Measurements from ENCODE around the gene PDZD2.
A peak's percentile ranks its signal among the peaks of the same experiment; 100 is the strongest.
"Not testable (repeated sequence)": the region's sequence is repeated elsewhere in the genome, so short reads cannot be mapped to it uniquely, and the experiment has no call there.

The PDZD2 gene

GRCh38 chr5:32027717-32028458 lies 389.0 kb downstream of the PDZD2 start:
- Histone ChIP-seq H3K4me1 (peaks cover 10% of the 10 kb centered on the region), H4K20me1 (no peaks in the 10 kb centered on the region), H3K4me2 (peak overlapping the region; percentile 32), H3K9ac (no peak overlapping the region), H3K27me3 (no peaks in the 10 kb centered on the region), H3K4me3 (no peak overlapping the region), H3K27ac (no peak overlapping the region), H3K36me3 (no peaks in the 10 kb centered on the region), H3K9me3 (no peaks in the 10 kb centered on the region)
- TF ChIP-seq Cebpa-rat (IDR thresholded peaks at IDR 0.05) = peak; percentile 89

GRCh38 chr5:32029261-32029660 lies 390.3 kb downstream of the PDZD2 start:
- peaks cover 16% of the 10 kb centered on the region for H3K4me1 ChIP-seq
- no peaks in the 10 kb centered on the region for H3K36me3 ChIP-seq
- H3K9me3 ChIP-seq = no peaks in the 10 kb centered on the region
- H3K4me2 ChIP-seq = no peak overlapping the region
- no peak overlapping the region for H3K4me3 ChIP-seq
- H3K9ac ChIP-seq = no peak overlapping the region
- no peaks in the 10 kb centered on the region for H3K27me3 ChIP-seq
- H4K20me1 ChIP-seq = no peaks in the 10 kb centered on the region
- no peak for TF ChIP-seq Cebpa-rat (IDR thresholded peaks at IDR 0.05)
- no peak overlapping the region for H3K27ac ChIP-seq

- no peak overlapping the region for H3K9ac ChIP-seq
- no peaks in the 10 kb centered on the region for H3K9me3 ChIP-seq
- no peak overlapping the region for H3K4me2 ChIP-seq
- no peak for TF ChIP-seq Cebpa-rat (IDR thresholded peaks at IDR 0.05)
- no peaks in the 10 kb centered on the region for H3K27me3 ChIP-seq
- H3K4me3 ChIP-seq = no peak overlapping the region
- no peak overlapping the region for H3K27ac ChIP-seq
- H3K36me3 ChIP-seq = no peaks in the 10 kb centered on the region
- H4K20me1 ChIP-seq = no peaks in the 10 kb centered on the region
- peaks cover 16% of the 10 kb centered on the region for H3K4me1 ChIP-seq
Measured at GRCh38 chr5:32029781-32030180, 390.9 kb downstream of the PDZD2 start.

- H3K36me3 ChIP-seq = no peaks in the 10 kb centered on the region
- no peaks in the 10 kb centered on the region for H3K9me3 ChIP-seq
- H3K4me2 ChIP-seq = no peak overlapping the region
- H3K4me3 ChIP-seq = no peak overlapping the region
- no peak overlapping the region for H3K9ac ChIP-seq
- no peak for TF ChIP-seq Cebpa-rat (IDR thresholded peaks at IDR 0.05)
- no peak overlapping the region for H3K27ac ChIP-seq
- no peaks in the 10 kb centered on the region for H3K27me3 ChIP-seq
- H3K4me1 ChIP-seq = peaks cover 16% of the 10 kb centered on the region
- H4K20me1 ChIP-seq = no peaks in the 10 kb centered on the region
Measured at GRCh38 chr5:32030222-32030621, 391.3 kb downstream of the PDZD2 start.

- no peak for TF ChIP-seq Cebpa-rat (IDR thresholded peaks at IDR 0.05)
- Histone ChIP-seq H3K9ac (no peak overlapping the region), H3K4me3 (no peak overlapping the region), H3K27ac (no peak overlapping the region), H3K27me3 (no peaks in the 10 kb centered on the region), H3K4me2 (no peak overlapping the region), H3K36me3 (no peaks in the 10 kb centered on the region), H4K20me1 (no peaks in the 10 kb centered on the region), H3K4me1 (peaks cover 16% of the 10 kb centered on the region), H3K9me3 (no peaks in the 10 kb centered on the region)
Measured at GRCh38 chr5:32030686-32031085, 391.8 kb downstream of the PDZD2 start.

GRCh38 chr5:32031089-32031488 lies 392.2 kb downstream of the PDZD2 start:
- no peak for TF ChIP-seq Cebpa-rat (IDR thresholded peaks at IDR 0.05)
- Histone ChIP-seq H3K27ac (no peak overlapping the region), H3K9me3 (no peaks in the 10 kb centered on the region), H3K4me1 (peaks cover 16% of the 10 kb centered on the region), H3K36me3 (no peaks in the 10 kb centered on the region), H3K27me3 (no peaks in the 10 kb centered on the region), H3K4me2 (no peak overlapping the region), H3K4me3 (no peak overlapping the region), H4K20me1 (no peaks in the 10 kb centered on the region), H3K9ac (no peak overlapping the region)

- peaks cover under 1% of the 10 kb centered on the region; the same call in 1 of the 2 replicates for H3K4me1 ChIP-seq
- H4K20me1 ChIP-seq = no peaks in the 10 kb centered on the region
- no peak overlapping the region for H3K27ac ChIP-seq
- no peak overlapping the region for H3K4me3 ChIP-seq
- TF ChIP-seq Cebpa-rat (IDR thresholded peaks at IDR 0.05) = no peak
- no peak overlapping the region for H3K4me2 ChIP-seq
- H3K9ac ChIP-seq = no peak overlapping the region
- H3K27me3 ChIP-seq = no peaks in the 10 kb centered on the region
- H3K9me3 ChIP-seq = peaks cover 31% of the 10 kb centered on the region
- H3K36me3 ChIP-seq = no peaks in the 10 kb centered on the region
Measured at GRCh38 chr5:32038523-32038922, 399.6 kb downstream of the PDZD2 start.

GRCh38 chr5:32039133-32039532 lies 400.2 kb downstream of the PDZD2 start:
- H3K4me3 ChIP-seq, H3K4me1 ChIP-seq, H3K9ac ChIP-seq, H3K4me2 ChIP-seq, H3K27me3 ChIP-seq, H3K27ac ChIP-seq, H4K20me1 ChIP-seq, H3K36me3 ChIP-seq: not testable (repeated sequence)
- peaks cover 31% of the 10 kb centered on the region for H3K9me3 ChIP-seq

GRCh38 chr5:32039601-32040000 lies 400.7 kb downstream of the PDZD2 start:
- H3K27ac ChIP-seq, H3K4me3 ChIP-seq, H3K9ac ChIP-seq, H3K4me2 ChIP-seq, H3K36me3 ChIP-seq, H3K4me1 ChIP-seq, H3K27me3 ChIP-seq, H4K20me1 ChIP-seq: not testable (repeated sequence)
- peaks cover 31% of the 10 kb centered on the region for H3K9me3 ChIP-seq

- H3K27ac ChIP-seq, H4K20me1 ChIP-seq, H3K4me2 ChIP-seq, H3K4me3 ChIP-seq, H3K9ac ChIP-seq, H3K27me3 ChIP-seq, H3K4me1 ChIP-seq, H3K36me3 ChIP-seq: not testable (repeated sequence)
- peaks cover 31% of the 10 kb centered on the region for H3K9me3 ChIP-seq
Measured at GRCh38 chr5:32040181-32040695, 401.3 kb downstream of the PDZD2 start.

GRCh38 chr5:32042551-32042961 lies 403.6 kb downstream of the PDZD2 start:
- no peak overlapping the region for H3K4me3 ChIP-seq
- H3K4me1 ChIP-seq = no peaks in the 10 kb centered on the region
- TF ChIP-seq Cebpa-rat (IDR thresholded peaks at IDR 0.05) = no peak
- no peak overlapping the region for H3K27ac ChIP-seq
- H3K27me3 ChIP-seq = no peaks in the 10 kb centered on the region
- H4K20me1 ChIP-seq = no peaks in the 10 kb centered on the region
- peaks cover 31% of the 10 kb centered on the region for H3K9me3 ChIP-seq
- no peak overlapping the region for H3K9ac ChIP-seq
- H3K4me2 ChIP-seq = no peak overlapping the region
- H3K36me3 ChIP-seq = no peaks in the 10 kb centered on the region
